Activated CD4-positive, alpha-beta T cell treated with anti-CD3 and anti-CD28 coated beads, Interleukin-2, amount 50 U/mL, for 4 hours (primary cell): ENCODE measurements around the gene FAM168B.

Experiments
- DNase-seq, 2 experiments: peaks; one replicate each; pipeline ENCODE4 v3.0.0-alpha.2; 2020

The FAM168B gene

GRCh38 chr2:131054488-131054887 is 38.8 kb downstream of the FAM168B start:
- no peak for DNase-seq

- DNase-seq, result no peak
These were observed 40.5 kb downstream of the FAM168B start for GRCh38 chr2:131052741-131053263.

- no peak for DNase-seq
These were observed 42.4 kb downstream of the FAM168B start for GRCh38 chr2:131050896-131051295.

- no peak for DNase-seq
These were observed 44.0 kb downstream of the FAM168B start for GRCh38 chr2:131049150-131049718.

- DNase-seq, result no peak
These were observed 44.6 kb downstream of the FAM168B start for GRCh38 chr2:131048641-131049040.

- no peak for DNase-seq
These were observed 45.2 kb downstream of the FAM168B start for GRCh38 chr2:131047920-131048560.

GRCh38 chr2:131046918-131047652 is 46.2 kb downstream of the FAM168B start:
- no peak for DNase-seq

GRCh38 chr2:131046028-131046917 is 47.0 kb downstream of the FAM168B start:
- no peak for DNase-seq

- DNase-seq, result no peak
These were observed 47.8 kb downstream of the FAM168B start for GRCh38 chr2:131045286-131046027.

- no peak for DNase-seq
These were observed 48.5 kb downstream of the FAM168B start for GRCh38 chr2:131044757-131045150.

GRCh38 chr2:131044075-131044756 is 49.0 kb downstream of the FAM168B start:
- DNase-seq, result no peak

GRCh38 chr2:131043199-131044074 is 49.8 kb downstream of the FAM168B start:
- no peak for DNase-seq

GRCh38 chr2:131042148-131042775 is 51.0 kb downstream of the FAM168B start:
- DNase-seq, result no peak

- no peak for DNase-seq
These were observed 51.7 kb downstream of the FAM168B start for GRCh38 chr2:131041402-131042147.

GRCh38 chr2:131040661-131041401 is 52.4 kb downstream of the FAM168B start:
- no peak for DNase-seq

GRCh38 chr2:131039908-131040660 is 53.2 kb downstream of the FAM168B start:
- DNase-seq, result no peak

GRCh38 chr2:131039535-131039907 is 53.7 kb downstream of the FAM168B start:
- DNase-seq, result no peak

GRCh38 chr2:131039101-131039440 is 54.2 kb downstream of the FAM168B start:
- DNase-seq, result no peak
